Fibroblast of the aortic adventitia (primary cell): ENCODE data around the gene CDYL2. TPM values are rescaled to one million over a fixed set of nuclear protein-coding genes. Genes with fewer than 3 reads are reported as not detected.

Experiments
- DNase-seq: peaks from one replicate; pipeline ENCODE4 v3.0.0-alpha.2; 2010; ENCODE audit warnings: low read depth
- H3K4me3 ChIP-seq: 2 replicates; pipeline ENCODE4 v1.5.1; 2011; ENCODE audit warnings: low read depth, mild to moderate bottlenecking, control low read depth, low read length, moderate library complexity
- CTCF ChIP-seq: IDR thresholded peaks from 2 replicates; pipeline ENCODE4 v1.5.1; 2011; ENCODE audit warnings: mild to moderate bottlenecking, low read length, control low read depth, inconsistent platforms; ENCODE audit not compliant: insufficient read depth
- total RNA-seq: library from RNA; depleted of rRNA; stranded (reverse); fragments of >200 nt; gene quantifications from 2 replicates; pipeline ENCODE4 v1.2.3, GENCODE V29; 2012; ENCODE audit warnings: low replicate concordance

Gene CDYL2
- total RNA-seq, 1 donor, result 5.2 TPM

GRCh38 chr16:80784951-80785350 is 19.4 kb downstream of the CDYL2 start:
- no peak for TF ChIP-seq CTCF
- H3K4me3 ChIP-seq, result no peak overlapping the region
- no peak for DNase-seq

GRCh38 chr16:80778703-80779102 is 25.7 kb downstream of the CDYL2 start:
- DNase-seq, result no peak
- TF ChIP-seq CTCF, result no peak
- H3K4me3 ChIP-seq, result no peak overlapping the region

- no peak for DNase-seq
- no peak overlapping the region for H3K4me3 ChIP-seq
- TF ChIP-seq CTCF, result no peak
Measured at GRCh38 chr16:80776856-80777255, 27.5 kb downstream of the CDYL2 start.

- no peak for DNase-seq
- H3K4me3 ChIP-seq, result no peak overlapping the region
- no peak for TF ChIP-seq CTCF
Measured at GRCh38 chr16:80775450-80775849, 28.9 kb downstream of the CDYL2 start.

- DNase-seq, result no peak
- no peak for TF ChIP-seq CTCF
- no peak overlapping the region for H3K4me3 ChIP-seq
Measured at GRCh38 chr16:80766798-80767197, 37.6 kb downstream of the CDYL2 start.

GRCh38 chr16:80759419-80760162 is 44.8 kb downstream of the CDYL2 start:
- DNase-seq, result no peak
- no peak overlapping the region for H3K4me3 ChIP-seq
- no peak for TF ChIP-seq CTCF

GRCh38 chr16:80754476-80754875 is 49.9 kb downstream of the CDYL2 start:
- no peak for DNase-seq
- H3K4me3 ChIP-seq, result no peak overlapping the region
- no peak for TF ChIP-seq CTCF
